ENCODE results near the gene BRMS1. TPM values are rescaled to one million over a fixed set of nuclear protein-coding genes. Genes with fewer than 3 reads are reported as not detected.

The BRMS1 gene, protein sequence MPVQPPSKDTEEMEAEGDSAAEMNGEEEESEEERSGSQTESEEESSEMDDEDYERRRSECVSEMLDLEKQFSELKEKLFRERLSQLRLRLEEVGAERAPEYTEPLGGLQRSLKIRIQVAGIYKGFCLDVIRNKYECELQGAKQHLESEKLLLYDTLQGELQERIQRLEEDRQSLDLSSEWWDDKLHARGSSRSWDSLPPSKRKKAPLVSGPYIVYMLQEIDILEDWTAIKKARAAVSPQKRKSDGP
- 10 to 100 TPM; 35.7 to 35.9 TPM for total RNA-seq

DNA sequence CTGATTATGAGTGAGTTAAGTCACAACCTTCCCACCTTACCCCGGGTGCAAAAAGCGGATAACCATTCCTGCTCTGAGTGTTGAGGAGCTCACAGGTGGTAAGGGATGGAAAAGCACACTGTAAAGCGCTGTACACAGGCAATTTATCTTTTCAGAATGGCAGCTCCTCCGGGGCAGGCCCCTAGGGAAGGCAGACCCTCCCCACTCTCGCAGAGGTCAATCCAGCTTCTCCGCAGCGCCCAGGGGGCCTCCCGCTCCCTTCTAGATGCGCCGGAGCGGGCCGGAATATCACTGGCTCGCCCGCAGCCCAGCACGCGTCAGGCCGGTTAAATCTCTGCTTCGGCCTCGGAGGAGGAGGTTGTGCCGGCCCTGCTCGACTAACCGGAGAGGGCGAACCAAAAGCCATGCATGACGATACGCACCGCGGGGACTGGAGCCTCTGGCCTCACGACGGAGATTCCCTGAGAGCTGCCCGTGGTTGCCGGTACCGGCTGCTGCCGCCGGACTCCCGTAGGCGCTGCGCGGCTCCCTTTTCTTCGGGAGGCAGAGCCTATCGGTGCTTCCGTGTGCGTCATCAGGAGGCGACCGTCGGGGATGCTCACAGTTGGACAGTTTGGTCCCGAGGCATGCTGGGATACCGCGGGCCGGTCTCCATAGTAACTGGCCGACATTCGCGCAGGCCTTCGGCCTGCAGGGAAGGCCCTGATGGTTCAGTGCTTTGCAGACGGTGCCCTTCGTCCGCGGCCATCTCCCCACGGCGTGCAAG, at the start of gene BRMS1:
Gene BRMS1, minus strand, starts transcription at position 555 of the 766 bp plus-strand sequence. CDS start 2,870 bp downstream, outside the sequence.
- Mint-ChIP-seq H3K27ac (peak within 1 kb of the TSS; percentile 92), H3K4me1 (ENCODE audit: low read depth) (peaks cover 43% of the 10 kb centered on the region), H3K36me3 (ENCODE audit: low read depth) (peaks cover 13% of the 10 kb centered on the region), H3K4me3 (peak within 1 kb of the TSS; percentile 95), H3K9me3 (no peaks in the 10 kb centered on the region), H3K27me3 (peaks cover 2% of the 10 kb centered on the region)
- TF ChIP-seq, protein P1, sequence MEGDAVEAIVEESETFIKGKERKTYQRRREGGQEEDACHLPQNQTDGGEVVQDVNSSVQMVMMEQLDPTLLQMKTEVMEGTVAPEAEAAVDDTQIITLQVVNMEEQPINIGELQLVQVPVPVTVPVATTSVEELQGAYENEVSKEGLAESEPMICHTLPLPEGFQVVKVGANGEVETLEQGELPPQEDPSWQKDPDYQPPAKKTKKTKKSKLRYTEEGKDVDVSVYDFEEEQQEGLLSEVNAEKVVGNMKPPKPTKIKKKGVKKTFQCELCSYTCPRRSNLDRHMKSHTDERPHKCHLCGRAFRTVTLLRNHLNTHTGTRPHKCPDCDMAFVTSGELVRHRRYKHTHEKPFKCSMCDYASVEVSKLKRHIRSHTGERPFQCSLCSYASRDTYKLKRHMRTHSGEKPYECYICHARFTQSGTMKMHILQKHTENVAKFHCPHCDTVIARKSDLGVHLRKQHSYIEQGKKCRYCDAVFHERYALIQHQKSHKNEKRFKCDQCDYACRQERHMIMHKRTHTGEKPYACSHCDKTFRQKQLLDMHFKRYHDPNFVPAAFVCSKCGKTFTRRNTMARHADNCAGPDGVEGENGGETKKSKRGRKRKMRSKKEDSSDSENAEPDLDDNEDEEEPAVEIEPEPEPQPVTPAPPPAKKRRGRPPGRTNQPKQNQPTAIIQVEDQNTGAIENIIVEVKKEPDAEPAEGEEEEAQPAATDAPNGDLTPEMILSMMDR (IDR thresholded peaks at IDR 0.05) = peak; percentile 14
- DNase-seq = peak; percentile 99
- ATAC-seq = peak; percentile 78
- intact Hi-C loops (cut with micrococcal nuclease) = loop anchor here (5.0 kb wide), 1 partner anchor 32 kb away; no protein-coding TSS in a partner anchor
- CTCF ChIA-PET = interaction anchor here (0.8 to 5.5 kb wide), 12 partner anchors 9 to 333 kb away, joined by 3 to 44 read pairs (median 4); partner anchors contain the start of genes RIN1 and YIF1A
- POLR2A ChIA-PET = interaction anchor here (0.8 to 3.3 kb wide), 12 partner anchors 9 to 63 kb away, joined by 3 to 22 read pairs (median 3); partner anchors contain the start of genes CD248, RIN1 and SLC29A2

DNA sequence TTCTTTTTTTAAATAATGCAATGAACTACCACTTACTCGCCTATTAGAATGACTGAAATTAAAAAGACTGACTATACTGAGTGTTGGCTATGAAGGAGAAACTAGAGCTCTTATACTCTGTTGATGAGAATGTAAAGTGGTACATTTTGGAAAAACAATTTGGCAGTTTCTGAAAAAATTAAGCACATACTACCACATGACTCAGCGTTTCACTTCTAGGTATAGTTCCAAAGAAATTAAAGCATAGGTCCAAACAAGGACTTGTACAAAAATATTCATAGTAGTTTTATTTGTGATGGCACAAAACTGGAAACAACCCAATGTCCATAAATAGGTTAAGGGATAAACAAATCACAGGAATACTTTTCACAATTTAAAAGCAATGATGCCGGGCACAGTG, 49.0 kb upstream of the BRMS1 start:
- TF ChIP-seq, protein P1 (IDR thresholded peaks at IDR 0.05) = no peak
- Mint-ChIP-seq H3K36me3 (ENCODE audit: low read depth) (no peaks in the 10 kb centered on the region), H3K4me3 (no peak overlapping the region), H3K9me3 (no peaks in the 10 kb centered on the region), H3K27ac (no peak overlapping the region), H3K4me1 (ENCODE audit: low read depth) (no peaks in the 10 kb centered on the region), H3K27me3 (peaks cover 9% of the 10 kb centered on the region)
- CTCF ChIA-PET = interaction anchor here (1.4 to 2.9 kb wide), 2 partner anchors 9 to 82 kb away, joined by 5 to 15 read pairs; no protein-coding TSS in a partner anchor
- intact Hi-C loops (cut with micrococcal nuclease) = no loop called here
- POLR2A ChIA-PET = interaction anchor here (0.6 to 0.8 kb wide), 2 partner anchors 100 to 368 kb away, joined by 3 read pairs; no protein-coding TSS in a partner anchor
- DNase-seq = no peak
- ATAC-seq = no peak

DNA sequence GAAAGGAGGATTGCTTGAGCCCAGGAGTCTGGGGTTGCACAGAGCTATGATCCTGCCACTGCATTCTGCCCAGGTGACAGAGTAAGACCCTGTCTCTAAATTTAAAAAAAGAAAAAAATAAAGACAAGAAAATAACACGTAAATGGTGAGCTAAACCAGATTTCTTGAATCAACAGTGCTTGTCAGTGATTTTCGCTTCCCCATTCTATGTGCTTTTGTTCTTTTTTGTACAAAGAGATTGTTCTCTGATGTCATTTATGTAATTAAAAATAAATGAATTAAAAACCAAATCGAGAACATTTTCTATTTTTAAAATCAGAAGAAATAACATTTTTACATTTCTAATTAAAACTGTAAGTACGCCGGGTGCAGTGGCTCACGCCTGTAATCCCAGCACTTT, 46.4 kb upstream of the BRMS1 start:
- intact Hi-C loops (cut with micrococcal nuclease) = no loop called here
- Mint-ChIP-seq H3K27me3 (peaks cover 9% of the 10 kb centered on the region), H3K27ac (no peak overlapping the region), H3K36me3 (ENCODE audit: low read depth) (no peaks in the 10 kb centered on the region), H3K4me1 (ENCODE audit: low read depth) (no peaks in the 10 kb centered on the region), H3K4me3 (no peak overlapping the region), H3K9me3 (no peaks in the 10 kb centered on the region)
- TF ChIP-seq, protein P1 (IDR thresholded peaks at IDR 0.05) = no peak
- no peak for DNase-seq
- no peak for ATAC-seq
- CTCF ChIA-PET = interaction anchor here (1.1 kb wide), 2 partner anchors 79 to 80 kb away, joined by 3 to 5 read pairs; no protein-coding TSS in a partner anchor
- POLR2A ChIA-PET = interaction anchor here (1.1 kb wide), 1 partner anchor 29 kb away, joined by 3 read pairs; no protein-coding TSS in a partner anchor

DNA sequence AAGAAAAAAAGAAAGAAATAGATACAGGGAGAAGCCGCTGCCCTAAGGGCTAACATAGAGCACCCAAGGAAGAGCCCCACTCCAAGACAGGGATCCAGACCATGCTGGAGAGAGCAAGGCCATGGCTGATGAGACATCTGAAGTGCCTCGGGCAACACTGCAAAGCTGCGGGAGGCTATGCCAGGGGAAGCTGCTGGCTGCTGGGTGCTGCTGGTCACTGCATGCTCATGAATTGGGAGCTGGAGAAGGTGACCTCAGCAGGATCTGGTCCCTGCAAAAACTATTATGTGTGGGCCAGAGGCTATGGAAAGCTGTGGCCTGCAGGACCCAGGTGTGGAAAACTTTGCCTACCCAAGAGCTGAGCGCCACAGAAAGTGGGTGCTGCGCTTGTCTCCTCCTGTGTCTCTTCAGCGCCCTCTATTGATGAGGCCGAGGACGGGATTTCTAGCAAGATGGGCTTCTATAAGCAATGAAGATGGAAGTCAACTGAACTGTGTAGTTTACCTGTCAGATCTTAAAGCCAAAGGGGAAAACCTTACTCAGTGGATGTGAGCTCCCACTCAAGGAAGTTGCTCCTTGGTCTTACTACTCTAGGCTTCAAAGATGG, 44.0 kb upstream of the BRMS1 start:
- ChIA-PET POLR2A (interaction anchor here (0.6 to 1.5 kb wide), 3 partner anchors 16 to 77 kb away, joined by 4 to 6 read pairs (median 5); no protein-coding TSS in a partner anchor), CTCF (interaction anchor here (0.8 to 8.7 kb wide), 47 partner anchors 8 to 429 kb away, joined by 3 to 149 read pairs (median 5); partner anchors contain the start of genes B4GAT1, BRMS1, CD248 and CTSF)
- intact Hi-C loops (cut with micrococcal nuclease) = loop anchor here (5.0 kb wide), 1 partner anchor 77 kb away; no protein-coding TSS in a partner anchor
- no peak overlapping the region for H3K27ac Mint-ChIP-seq
- no peak overlapping the region for H3K4me3 Mint-ChIP-seq
- H3K4me1 Mint-ChIP-seq (ENCODE audit: low read depth) = peaks cover 4% of the 10 kb centered on the region
- no peaks in the 10 kb centered on the region for H3K9me3 Mint-ChIP-seq
- TF ChIP-seq, protein P1 (IDR thresholded peaks at IDR 0.05) = peak; percentile 86
- DNase-seq (peak; percentile 90), ATAC-seq (peak; percentile 89)
- no peaks in the 10 kb centered on the region for H3K36me3 Mint-ChIP-seq (ENCODE audit: low read depth)
- H3K27me3 Mint-ChIP-seq = peaks cover 4% of the 10 kb centered on the region

Measured in activated CD8-positive, alpha-beta T cell treated with anti-CD3 and anti-CD28 coated beads for 36 hours (primary cell).